LNCAP (cell line): ENCODE data around the gene CALN1.
A peak's percentile ranks its signal among the peaks of the same experiment; 100 is the strongest.

Source experiments
- TF ChIP-seq, protein P1 (sequence below): fragments of 450-650 bp; IDR thresholded peaks from 2 replicates; pipeline ENCODE4 v1.5.1; 2017; ENCODE audit warnings: mild to moderate bottlenecking

CALN1 gene

DNA sequence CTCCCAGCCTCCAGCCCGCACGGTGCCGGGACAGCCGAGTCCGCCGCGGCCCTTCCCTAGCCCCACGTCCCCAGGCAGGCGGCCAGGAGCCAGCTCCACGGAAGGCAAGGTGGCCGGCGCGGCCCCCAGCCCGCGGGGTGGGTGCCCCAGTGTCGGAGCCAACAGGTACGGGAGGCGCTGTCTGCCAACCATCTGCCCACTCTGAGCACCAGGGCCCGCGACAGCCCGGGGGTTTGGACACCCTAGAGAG lies 75.8 kb downstream of the CALN1 start:
- TF ChIP-seq, protein P1, sequence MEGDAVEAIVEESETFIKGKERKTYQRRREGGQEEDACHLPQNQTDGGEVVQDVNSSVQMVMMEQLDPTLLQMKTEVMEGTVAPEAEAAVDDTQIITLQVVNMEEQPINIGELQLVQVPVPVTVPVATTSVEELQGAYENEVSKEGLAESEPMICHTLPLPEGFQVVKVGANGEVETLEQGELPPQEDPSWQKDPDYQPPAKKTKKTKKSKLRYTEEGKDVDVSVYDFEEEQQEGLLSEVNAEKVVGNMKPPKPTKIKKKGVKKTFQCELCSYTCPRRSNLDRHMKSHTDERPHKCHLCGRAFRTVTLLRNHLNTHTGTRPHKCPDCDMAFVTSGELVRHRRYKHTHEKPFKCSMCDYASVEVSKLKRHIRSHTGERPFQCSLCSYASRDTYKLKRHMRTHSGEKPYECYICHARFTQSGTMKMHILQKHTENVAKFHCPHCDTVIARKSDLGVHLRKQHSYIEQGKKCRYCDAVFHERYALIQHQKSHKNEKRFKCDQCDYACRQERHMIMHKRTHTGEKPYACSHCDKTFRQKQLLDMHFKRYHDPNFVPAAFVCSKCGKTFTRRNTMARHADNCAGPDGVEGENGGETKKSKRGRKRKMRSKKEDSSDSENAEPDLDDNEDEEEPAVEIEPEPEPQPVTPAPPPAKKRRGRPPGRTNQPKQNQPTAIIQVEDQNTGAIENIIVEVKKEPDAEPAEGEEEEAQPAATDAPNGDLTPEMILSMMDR = no peak

DNA sequence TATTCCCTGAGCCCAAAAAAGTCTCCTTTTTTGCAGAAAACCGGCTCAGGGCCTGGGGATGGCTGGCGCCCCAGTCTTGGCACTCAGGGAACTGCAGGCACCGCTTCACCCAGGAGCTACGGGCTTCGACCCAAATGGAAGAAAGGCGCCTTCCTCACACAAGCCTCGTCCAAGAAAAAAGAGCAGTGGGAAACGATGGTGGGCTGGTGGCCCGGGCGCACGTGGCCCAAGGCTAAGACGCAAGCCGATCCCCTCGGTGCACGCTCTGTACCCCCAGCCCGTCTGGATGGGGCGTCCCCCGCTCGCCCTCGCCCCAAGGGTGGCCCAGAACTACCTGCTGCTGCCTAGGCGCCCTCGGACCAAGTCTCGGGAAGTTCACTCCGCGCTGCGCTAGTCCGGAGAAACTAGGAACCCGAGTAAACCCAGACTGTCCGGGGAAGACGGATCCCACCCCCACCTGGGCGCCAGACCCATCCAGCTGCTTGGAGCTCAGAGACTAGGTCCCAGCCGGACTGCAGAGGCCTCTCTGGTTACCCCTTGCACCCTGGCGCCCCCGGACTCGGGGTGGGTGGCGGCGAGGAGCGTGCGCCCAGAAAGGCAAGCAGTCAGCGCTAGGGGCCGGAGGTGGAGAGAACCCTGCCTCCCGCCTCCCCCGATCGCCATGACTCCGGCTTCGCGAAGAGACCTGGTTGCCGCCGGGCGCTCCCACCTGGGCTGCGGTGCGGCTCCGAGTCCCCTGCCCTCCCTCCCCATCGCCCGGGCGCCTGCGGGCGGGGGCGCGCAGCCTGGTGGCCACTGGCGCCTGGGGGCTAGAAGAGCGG lies 76.4 kb downstream of the CALN1 start:
- TF ChIP-seq, protein P1 = no peak

DNA sequence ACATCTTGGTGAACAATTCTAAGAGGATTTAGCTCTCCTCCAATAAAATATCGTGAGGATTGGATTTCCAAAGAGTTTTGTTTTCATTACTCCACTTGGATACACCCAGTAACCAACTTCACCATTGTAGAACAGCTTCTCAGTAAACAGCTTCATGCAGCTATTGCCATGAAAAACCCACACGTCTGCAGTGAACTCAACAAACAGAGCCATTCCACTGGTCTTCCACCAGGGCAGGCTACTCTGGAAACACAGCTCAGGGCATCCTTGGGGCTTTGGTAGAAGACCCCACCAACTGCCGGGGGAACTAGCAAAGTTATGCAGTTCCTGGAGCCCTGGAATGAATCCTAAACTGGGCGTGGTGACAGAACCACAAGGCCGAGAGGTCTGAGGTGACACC lies 77.4 kb downstream of the CALN1 start:
- TF ChIP-seq, protein P1 = no peak

DNA sequence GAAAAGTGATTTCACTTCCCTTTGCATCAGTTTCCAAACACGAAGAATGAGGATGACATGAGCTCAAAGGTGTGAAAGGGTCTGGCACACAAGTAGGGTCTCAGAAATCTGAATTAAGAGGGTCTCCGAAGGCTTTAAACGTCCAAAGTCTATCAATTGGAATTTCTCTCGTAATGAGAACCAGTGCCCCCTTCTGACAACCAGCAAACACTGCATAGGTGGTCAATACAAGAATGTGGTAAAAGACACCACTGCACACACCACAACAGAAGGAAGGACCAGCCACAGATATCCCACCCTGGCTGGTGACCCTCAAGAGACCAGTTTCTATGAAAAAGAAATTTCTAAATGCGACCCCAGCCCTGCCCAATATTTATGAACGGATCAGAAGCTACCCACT lies 78.1 kb downstream of the CALN1 start:
- TF ChIP-seq, protein P1 = peak; percentile 36; the same call in 1 of the 2 replicates

DNA sequence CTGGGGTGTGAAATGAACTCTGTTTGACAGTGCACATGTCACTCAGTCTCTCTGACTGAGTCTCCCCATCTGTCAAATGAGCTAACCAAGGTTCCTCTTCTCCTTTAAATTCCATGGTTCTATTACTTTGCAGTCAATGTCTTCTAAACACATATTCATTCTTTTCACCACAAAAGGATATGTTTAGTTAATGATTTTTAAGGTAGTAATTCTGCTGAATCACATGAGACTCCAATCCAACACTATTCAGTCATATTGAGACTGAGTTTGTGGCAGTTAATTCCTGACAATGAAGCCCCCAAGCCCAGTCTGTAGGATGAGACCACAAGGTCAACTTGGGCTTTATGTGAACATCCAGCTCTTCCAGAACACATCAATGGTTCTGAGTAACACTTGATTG lies 85.3 kb downstream of the CALN1 start:
- TF ChIP-seq, protein P1 = no peak

DNA sequence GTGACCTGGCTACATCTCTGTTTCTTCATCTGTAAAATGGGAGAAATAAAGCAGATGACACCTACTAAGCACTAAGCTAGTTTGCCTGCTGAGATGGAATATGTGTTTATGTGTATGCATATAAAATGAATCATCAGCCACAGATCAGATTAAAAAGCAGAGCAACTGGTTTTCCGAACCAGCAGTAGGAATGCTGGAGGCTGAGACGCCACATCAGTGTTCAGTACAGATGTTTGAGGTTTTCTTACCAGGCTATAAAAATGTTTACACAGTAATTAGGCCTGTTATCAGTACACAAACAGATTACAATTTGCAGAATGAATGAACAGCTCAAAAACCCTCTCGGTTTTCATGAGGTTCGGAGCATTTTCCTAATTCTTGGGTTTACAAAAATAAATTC lies 85.8 kb downstream of the CALN1 start:
- TF ChIP-seq, protein P1 = no peak

DNA sequence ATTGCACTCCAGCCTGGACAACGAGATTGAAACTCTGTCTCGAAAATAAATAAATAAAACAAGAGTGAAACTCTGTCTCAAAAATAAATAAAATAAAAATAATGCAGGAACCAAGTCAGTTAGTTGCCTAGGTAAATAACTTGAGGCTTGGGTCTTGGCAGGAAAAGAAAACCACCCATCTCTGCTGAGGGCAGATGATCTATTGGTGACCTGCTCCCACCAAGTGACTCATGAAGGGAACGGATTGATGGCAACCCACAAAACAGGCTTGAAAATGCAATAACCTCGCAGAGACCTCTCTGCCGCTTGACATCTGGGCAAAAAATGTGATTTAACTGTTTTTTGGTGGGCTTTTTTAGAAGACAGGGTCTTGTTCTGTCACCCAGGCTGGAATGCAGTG lies 86.6 kb downstream of the CALN1 start:
- TF ChIP-seq, protein P1 = no peak

DNA sequence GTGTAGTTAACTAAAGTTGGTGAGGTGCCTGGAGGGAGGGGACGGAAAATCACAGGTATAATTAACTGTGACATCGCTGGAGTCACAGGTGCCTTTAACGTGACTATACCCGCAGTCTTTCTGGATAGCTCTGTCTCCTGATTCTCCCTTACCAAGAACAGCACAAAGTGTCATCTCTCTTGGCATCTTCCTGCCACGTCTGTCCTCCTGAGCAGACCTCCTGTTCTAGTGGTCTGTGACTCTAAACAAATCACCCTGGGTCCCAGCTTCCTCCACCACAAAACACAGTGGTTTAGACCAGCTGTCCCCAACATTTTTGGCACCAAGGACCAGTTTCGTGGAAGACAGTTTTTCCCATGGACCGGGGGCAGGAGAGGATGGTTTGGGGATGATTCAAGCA lies 90.5 kb downstream of the CALN1 start:
- TF ChIP-seq, protein P1 = no peak
